Suprapubic skin (tissue), 3 donors: ENCODE data around the gene TMEM138.

ENCODE experiments used
- CTCF ChIP-seq, 2 donors: fragments of 200-600 bp in 1 of 2; fragments of 450-650 bp in 1 of 2; sonication (generic) in 1 of 2; IDR thresholded peaks; one replicate each; pipeline ENCODE4 v1.5.1; 2016 to 2019; ENCODE audit warnings: antibody characterized with exemption in 2 of 2, mild to moderate bottlenecking in 1 of 2, moderate library complexity in 1 of 2
- POLR2AphosphoS5 ChIP-seq, 3 donors: sonication (generic); formaldehyde crosslinking; IDR thresholded peaks; one replicate each; pipeline ENCODE4 v1.6.1; 2017; ENCODE audit warnings: antibody characterized with exemption in 3 of 3

GRCh38 chr11:61364012-61364675 lies 2.0 kb downstream of the TMEM138 start:
- TF ChIP-seq CTCF (IDR thresholded peaks at IDR 0.05) (no peak), POLR2AphosphoS5 (IDR thresholded peaks at IDR 0.05) (no peak)
